ENCODE measurements around the gene POU2F1. TPM values are rescaled to one million over a fixed set of nuclear protein-coding genes. Genes with fewer than 3 reads are reported as not detected.

POU2F1 gene
- total and polyA plus RNA-seq, 2 experiments from 2014 or later = 38.8 to 66.1 TPM

- TF ChIP-seq CTCF (conservative IDR thresholded peaks at IDR 0.05; ENCODE audit: low read depth in 2 of 2) (no peak), CREB1 (CRISPR knock-in tag; IDR thresholded peaks at IDR 0.05; ENCODE audit: low read depth) (no peak), STAT1 (IDR thresholded peaks at IDR 0.05; ENCODE audit: unreplicated experiment) (no peak), JUNB (IDR thresholded peaks at IDR 0.05; ENCODE audit: unreplicated experiment) (no peak), EZH2 (IDR thresholded peaks at IDR 0.05; ENCODE audit: low read depth, unreplicated experiment) (no peak), EZH2phosphoT487 (IDR thresholded peaks at IDR 0.05; ENCODE audit: unreplicated experiment) (no peak), POLR2AphosphoS5 (IDR thresholded peaks at IDR 0.05; ENCODE audit: low read depth) (no peak), ZNF114 (CRISPR knock-in tag; IDR thresholded peaks at IDR 0.05) (no peak), ZNF462 (CRISPR knock-in tag; IDR thresholded peaks at IDR 0.05) (no peak), ETS1 (IDR thresholded peaks at IDR 0.05) (no peak), REST (IDR thresholded peaks at IDR 0.05; ENCODE audit: unreplicated experiment) (no peak), ZNF331 (CRISPR knock-in tag; IDR thresholded peaks at IDR 0.05; ENCODE audit: low read depth) (no peak), NANOG (IDR thresholded peaks at IDR 0.05; ENCODE audit: borderline replicate concordance) (no peak)
- DNase-seq (ENCODE audit: low spot score) (no peak), ATAC-seq (no peak)
- no peak overlapping the region for H3K27ac ChIP-seq (ENCODE audit: low read depth)
- no peak overlapping the region for H2AFZ ChIP-seq
- no peaks in the 10 kb centered on the region for H3K9me3 Mint-ChIP-seq
- peaks cover 4% of the 10 kb centered on the region for H3K27me3 Mint-ChIP-seq (ENCODE audit: insufficient read depth, low read depth, poor library complexity)
- peaks cover 13% of the 10 kb centered on the region; the same call in 2 of the 3 replicates for H3K36me3 Mint-ChIP-seq (ENCODE audit: low read depth)
- H3K4me1 Mint-ChIP-seq = peaks cover 54% of the 10 kb centered on the region
- no peaks in the 10 kb centered on the region for H3K27me3 ChIP-seq (ENCODE audit: insufficient read depth)
- no peak overlapping the region for H3K4me3 Mint-ChIP-seq
- peaks cover 19% of the 10 kb centered on the region; the same call in 1 of the 2 replicates for H3K79me2 ChIP-seq (replicated peaks; ENCODE audit: insufficient read depth)
- H3K4me2 ChIP-seq = no peak overlapping the region
- no peaks in the 10 kb centered on the region; the same call in 1 of the 2 replicates for H4K20me1 ChIP-seq (replicated peaks; ENCODE audit: insufficient read depth)
- H3K36me3 ChIP-seq (ENCODE audit: insufficient read depth) = no peaks in the 10 kb centered on the region
- H3K9me2 ChIP-seq (ENCODE audit: insufficient read depth) = no peaks in the 10 kb centered on the region
- H3K27ac Mint-ChIP-seq = peak overlapping the region; percentile 57; the same call in 1 of the 2 replicates
- no peaks in the 10 kb centered on the region for H3F3A ChIP-seq (replicated peaks; ENCODE audit: low read depth)
- H3K4me3 ChIP-seq = no peak overlapping the region
- peaks cover 40% of the 10 kb centered on the region for H3K4me1 ChIP-seq (ENCODE audit: insufficient read depth)
These were observed 148.5 kb downstream of the POU2F1 start for GRCh38 chr1:167369175-167369574.
